Measurements from ENCODE around the gene GIT2.

DNA sequence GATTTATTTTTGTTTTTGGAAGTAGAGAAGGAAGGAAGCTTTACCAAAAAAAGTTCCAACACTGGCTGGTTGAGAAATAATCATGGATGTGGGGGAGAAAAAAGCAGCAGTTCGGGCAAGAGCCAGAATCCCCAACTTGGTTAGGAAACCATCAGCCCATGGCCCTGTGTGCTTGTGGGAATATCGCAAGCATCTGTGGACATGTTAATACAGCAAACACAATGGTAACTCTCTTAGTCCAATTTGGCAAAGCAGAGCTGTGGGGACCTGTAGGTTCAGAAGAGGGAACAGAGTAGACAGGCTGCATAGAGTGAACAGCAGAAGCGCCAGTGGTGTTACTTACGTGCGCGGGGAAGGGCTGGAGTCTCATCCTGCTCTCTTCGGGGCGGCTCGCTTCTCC lies 49.3 kb downstream of the GIT2 start:
- no peak for TF ChIP-seq POLR2A (IDR thresholded peaks at IDR 0.05)
- no peak for TF ChIP-seq CTCF (IDR thresholded peaks at IDR 0.05)
- TF ChIP-seq POLR2AphosphoS5 (IDR thresholded peaks at IDR 0.05) = no peak
- TF ChIP-seq EP300 (IDR thresholded peaks at IDR 0.05) = no peak
